PC-9 (cell line): ENCODE results near the gene PGGHG. TPM values are rescaled to one million over a fixed set of nuclear protein-coding genes. Genes with fewer than 3 reads are reported as not detected.
"Not testable (repeated sequence)": the region's sequence is repeated elsewhere in the genome, so short reads cannot be mapped to it uniquely, and the experiment has no call there.

Source experiments
- BruUV-seq: library from RNA; stranded (reverse); fragments of 400-500 nt; replicated peaks from 2 replicates; lab custom pipeline; 2021; lab: Mats Ljungman, UMichigan
- CTCF ChIA-PET: fragments of 300-600 bp; sonication (Branson Sonifier 250); formaldehyde crosslinking; loops from one replicate; lab custom pipeline; 2022; ENCODE audit warnings: antibody characterized with exemption; lab: Charles Lee
- POLR2A ChIA-PET: fragments of 300-600 bp; sonication (Branson Sonifier 250); formaldehyde crosslinking; loops from one replicate; lab custom pipeline; 2022; ENCODE audit warnings: antibody characterized with exemption; ENCODE audit not compliant: unreplicated experiment; lab: Charles Lee
- DNase-seq, 2 experiments: peaks; one replicate each; pipeline versions ENCODE4 v3.0.0 to v3.0.0-alpha.2; 2015 to 2022; ENCODE audit warnings: mixed read lengths in 1 of 2
- H2AFZ ChIP-seq: fragments of 200-600 bp; sonication (generic); 2 replicates; pipeline ENCODE4 v1.8.1; 2017; ENCODE audit warnings: antibody characterized with exemption
- H3F3A ChIP-seq: fragments of 200-600 bp; sonication (generic); 2 replicates; pipeline ENCODE4 v1.8.1; 2017; ENCODE audit warnings: antibody characterized with exemption, mild to moderate bottlenecking, low read depth; ENCODE audit not compliant: insufficient read depth
- H3K27ac ChIP-seq: fragments of 200-600 bp; sonication (generic); 2 replicates; pipeline ENCODE4 v1.6.1; 2016; ENCODE audit warnings: mixed run types
- H3K27me3 ChIP-seq: fragments of 200-600 bp; sonication (generic); 2 replicates; pipeline ENCODE4 v1.6.1; 2016; ENCODE audit warnings: low read depth, mixed run types; ENCODE audit not compliant: insufficient read depth
- H3K36me3 ChIP-seq: fragments of 200-600 bp; sonication (generic); 2 replicates; pipeline ENCODE4 v1.6.1; 2016; ENCODE audit warnings: low read depth, mixed run types
- H3K4me1 ChIP-seq: fragments of 200-600 bp; sonication (generic); replicated peaks from 2 replicates; pipeline ENCODE4 v1.6.1; 2016; ENCODE audit warnings: mixed run types; ENCODE audit not compliant: insufficient read depth
- H3K4me2 ChIP-seq: fragments of 200-600 bp; sonication (generic); 2 replicates; pipeline ENCODE4 v1.6.1; 2017; ENCODE audit warnings: mixed run types
- H3K4me3 ChIP-seq: fragments of 200-600 bp; sonication (generic); 2 replicates; pipeline ENCODE4 v1.6.1; 2016; ENCODE audit warnings: mixed run types
- H3K79me2 ChIP-seq: fragments of 200-600 bp; sonication (generic); 2 replicates; pipeline ENCODE4 v1.6.1; 2017; ENCODE audit warnings: low read depth, mixed run types
- H3K9me2 ChIP-seq: fragments of 200-600 bp; sonication (generic); 2 replicates; pipeline ENCODE4 v1.8.1; 2017; ENCODE audit warnings: mild to moderate bottlenecking; ENCODE audit not compliant: insufficient read depth
- H3K9me3 ChIP-seq: fragments of 200-600 bp; sonication (generic); 2 replicates; pipeline ENCODE4 v1.8.1; 2016; ENCODE audit warnings: low read depth; ENCODE audit not compliant: insufficient read depth
- H4K20me1 ChIP-seq: fragments of 200-600 bp; sonication (generic); 2 replicates; pipeline ENCODE4 v1.8.1; 2017; ENCODE audit not compliant: insufficient read depth
- EZH2 ChIP-seq: fragments of 200-600 bp; sonication (generic); IDR thresholded peaks from 2 replicates; pipeline ENCODE4 v1.8.0; 2017; ENCODE audit warnings: antibody characterized with exemption, low read depth
- intact Hi-C: fragments of 100-400 bp; cut with micrococcal nuclease; formaldehyde crosslinking; loops from one replicate; pipeline ENCODE4 v1.10.0; 2022; ENCODE audit not compliant: unreplicated experiment
- total RNA-seq: library from RNA; stranded (reverse); gene quantifications from 2 replicates; pipeline ENCODE4 v1.2.3, GENCODE V29; 2021
- TF ChIP-seq, protein P1 (sequence below): fragments of 200-600 bp; sonication (generic); conservative IDR thresholded peaks from 2 replicates; pipeline ENCODE4 v1.6.1; 2017; ENCODE audit warnings: mixed run types, antibody characterized with exemption, mild to moderate bottlenecking, moderate library complexity

Gene PGGHG
- total RNA-seq, 1 experiment from 2014 or later: 68.6 TPM

- H4K20me1 ChIP-seq: no peaks in the 10 kb centered on the region
- ChIA-PET POLR2A (no interaction called here), CTCF (no interaction called here)
- TF ChIP-seq, protein P1, sequence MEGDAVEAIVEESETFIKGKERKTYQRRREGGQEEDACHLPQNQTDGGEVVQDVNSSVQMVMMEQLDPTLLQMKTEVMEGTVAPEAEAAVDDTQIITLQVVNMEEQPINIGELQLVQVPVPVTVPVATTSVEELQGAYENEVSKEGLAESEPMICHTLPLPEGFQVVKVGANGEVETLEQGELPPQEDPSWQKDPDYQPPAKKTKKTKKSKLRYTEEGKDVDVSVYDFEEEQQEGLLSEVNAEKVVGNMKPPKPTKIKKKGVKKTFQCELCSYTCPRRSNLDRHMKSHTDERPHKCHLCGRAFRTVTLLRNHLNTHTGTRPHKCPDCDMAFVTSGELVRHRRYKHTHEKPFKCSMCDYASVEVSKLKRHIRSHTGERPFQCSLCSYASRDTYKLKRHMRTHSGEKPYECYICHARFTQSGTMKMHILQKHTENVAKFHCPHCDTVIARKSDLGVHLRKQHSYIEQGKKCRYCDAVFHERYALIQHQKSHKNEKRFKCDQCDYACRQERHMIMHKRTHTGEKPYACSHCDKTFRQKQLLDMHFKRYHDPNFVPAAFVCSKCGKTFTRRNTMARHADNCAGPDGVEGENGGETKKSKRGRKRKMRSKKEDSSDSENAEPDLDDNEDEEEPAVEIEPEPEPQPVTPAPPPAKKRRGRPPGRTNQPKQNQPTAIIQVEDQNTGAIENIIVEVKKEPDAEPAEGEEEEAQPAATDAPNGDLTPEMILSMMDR: no peak
- TF ChIP-seq EZH2: no peak
- H3K27me3 ChIP-seq: no peaks in the 10 kb centered on the region
- no peaks in the 10 kb centered on the region for H3K4me1 ChIP-seq
- H3K36me3 ChIP-seq: no peaks in the 10 kb centered on the region
- H3K27ac ChIP-seq: no peak overlapping the region
- no peaks in the 10 kb centered on the region for H3K9me2 ChIP-seq
- no peaks in the 10 kb centered on the region for H3K79me2 ChIP-seq
- no peak overlapping the region for H3K4me2 ChIP-seq
- intact Hi-C loops: no loop called here
- BruUV-seq: no TSS peak
- no peak overlapping the region for H3K4me3 ChIP-seq
- no peaks in the 10 kb centered on the region for H3K9me3 ChIP-seq
- H3F3A ChIP-seq: no peaks in the 10 kb centered on the region
- no peak for DNase-seq
- no peak overlapping the region for H2AFZ ChIP-seq
Observed at GRCh38 chr11:328012-328411, 39.1 kb downstream of the PGGHG start.

- H3K4me3 ChIP-seq, CTCF ChIA-PET, H3K79me2 ChIP-seq, H2AFZ ChIP-seq, H3F3A ChIP-seq, H3K27me3 ChIP-seq, H3K9me2 ChIP-seq, DNase-seq, H3K9me3 ChIP-seq, POLR2A ChIA-PET, H3K4me2 ChIP-seq, H3K27ac ChIP-seq, H3K36me3 ChIP-seq, H3K4me1 ChIP-seq, H4K20me1 ChIP-seq, intact Hi-C loops, BruUV-seq: not testable (repeated sequence)
Observed at GRCh38 chr11:328516-329100, 39.7 kb downstream of the PGGHG start.

- no peak overlapping the region for H2AFZ ChIP-seq
- H3K27me3 ChIP-seq: 0 out of 2 replicates have a peak, but pooled peaks cover 3% of the 10 kb centered on the region
- no peaks in the 10 kb centered on the region for H3K9me3 ChIP-seq
- no peaks in the 10 kb centered on the region for H3K36me3 ChIP-seq
- CTCF ChIA-PET: interaction anchor here (0.6 kb wide), 1 partner anchor 88 kb away, joined by 3 read pairs; no protein-coding TSS in a partner anchor
- DNase-seq: no peak
- POLR2A ChIA-PET: no interaction called here
- no peak overlapping the region for H3K27ac ChIP-seq
- no peaks in the 10 kb centered on the region for H3K79me2 ChIP-seq
- H3K4me1 ChIP-seq: no peaks in the 10 kb centered on the region
- no peaks in the 10 kb centered on the region for H3F3A ChIP-seq
- H3K9me2 ChIP-seq: no peaks in the 10 kb centered on the region
- TF ChIP-seq, protein P1: no peak
- TF ChIP-seq EZH2: no peak
- BruUV-seq: no TSS peak
- H3K4me2 ChIP-seq: no peak overlapping the region
- intact Hi-C loops: no loop called here
- H3K4me3 ChIP-seq: no peak overlapping the region
- H4K20me1 ChIP-seq: no peaks in the 10 kb centered on the region
Observed at GRCh38 chr11:329886-330253, 40.9 kb downstream of the PGGHG start.

GRCh38 chr11:330307-330693, 41.4 kb downstream of the PGGHG start:
- H3K4me3 ChIP-seq: no peak overlapping the region
- no peaks in the 10 kb centered on the region for H3K36me3 ChIP-seq
- H3K27me3 ChIP-seq: 0 out of 2 replicates have a peak, but pooled peaks cover 3% of the 10 kb centered on the region
- no peaks in the 10 kb centered on the region for H3K9me2 ChIP-seq
- ChIA-PET CTCF (no interaction called here), POLR2A (no interaction called here)
- TF ChIP-seq, protein P1: no peak
- TF ChIP-seq EZH2: no peak
- no peaks in the 10 kb centered on the region for H4K20me1 ChIP-seq
- H3K4me1 ChIP-seq: no peaks in the 10 kb centered on the region
- no peak overlapping the region for H3K4me2 ChIP-seq
- intact Hi-C loops: no loop called here
- no peak overlapping the region for H3K27ac ChIP-seq
- H2AFZ ChIP-seq: no peak overlapping the region
- no TSS peak for BruUV-seq
- no peaks in the 10 kb centered on the region for H3F3A ChIP-seq
- no peaks in the 10 kb centered on the region for H3K79me2 ChIP-seq
- DNase-seq: no peak
- H3K9me3 ChIP-seq: no peaks in the 10 kb centered on the region
